ENCODE results near the gene PEMT. TPM values are rescaled to one million over a fixed set of nuclear protein-coding genes. Genes with fewer than 3 reads are reported as not detected.

PEMT gene
- total RNA-seq, 2 experiments from 2014 or later: 11.4 to 12.0 TPM

GRCh38 chr17:17503566-17504130, 87.9 kb downstream of the PEMT start:
- ATAC-seq (ENCODE audit: poor library complexity): no peak
- H3K4me1 Mint-ChIP-seq (ENCODE audit: low read depth): no peaks in the 10 kb centered on the region
- POLR2A ChIA-PET: no interaction called here
- H3K36me3 ChIP-seq (ENCODE audit: insufficient read depth, low read length): no peaks in the 10 kb centered on the region
- no peak overlapping the region for H3K27ac Mint-ChIP-seq
- no peaks in the 10 kb centered on the region for H3K36me3 Mint-ChIP-seq (ENCODE audit: low read depth)
- H3K9me3 Mint-ChIP-seq: no peaks in the 10 kb centered on the region
- peaks cover 6% of the 10 kb centered on the region for H3K27me3 Mint-ChIP-seq
- H3K4me1 ChIP-seq (ENCODE audit: insufficient read depth, low read length): no peaks in the 10 kb centered on the region
- intact Hi-C loops (cut with DNase I, micrococcal nuclease): loop anchor here in 1 of 2 experiments (5.0 kb wide), 1 partner anchor 64 kb away; no protein-coding TSS in a partner anchor
- no peak for DNase-seq
- CTCF ChIA-PET: no interaction called here
- peaks cover 0 to 3% of the 10 kb centered on the region in 2 experiments for H3K27me3 ChIP-seq (ENCODE audit: control insufficient read depth in 1 of 2, insufficient read depth in 2 of 2, low read length in 2 of 2)
- no peaks in the 10 kb centered on the region for H3K9me3 ChIP-seq (ENCODE audit: control insufficient read depth in 1 of 2, insufficient read depth in 1 of 2, low read length in 2 of 2)
- no peak overlapping the region for H3K27ac ChIP-seq (ENCODE audit: low read depth in 1 of 2, low read length in 2 of 2)
- no peak overlapping the region for H3K4me3 ChIP-seq (ENCODE audit: low read length)
- no peak for TF ChIP-seq CTCF (IDR thresholded peaks at IDR 0.05)
- H3K4me3 Mint-ChIP-seq: no peak overlapping the region

- ChIA-PET POLR2A (no interaction called here), CTCF (no interaction called here)
- TF ChIP-seq CTCF (IDR thresholded peaks at IDR 0.05): no peak
- H3K4me3 Mint-ChIP-seq: no peak overlapping the region
- H3K27ac Mint-ChIP-seq: no peak overlapping the region
- H3K27me3 Mint-ChIP-seq: peaks cover 6% of the 10 kb centered on the region
- H3K9me3 ChIP-seq (ENCODE audit: control insufficient read depth in 1 of 2, insufficient read depth in 1 of 2, low read length in 2 of 2): no peaks in the 10 kb centered on the region
- H3K36me3 Mint-ChIP-seq (ENCODE audit: low read depth): no peaks in the 10 kb centered on the region
- ATAC-seq (ENCODE audit: poor library complexity) (no peak), DNase-seq (no peak)
- intact Hi-C loops (cut with DNase I, micrococcal nuclease): loop anchor here in 1 of 2 experiments (5.0 kb wide), 1 partner anchor 64 kb away; no protein-coding TSS in a partner anchor
- H3K4me1 ChIP-seq (ENCODE audit: insufficient read depth, low read length): no peaks in the 10 kb centered on the region
- H3K4me3 ChIP-seq (ENCODE audit: low read length): no peak overlapping the region
- H3K9me3 Mint-ChIP-seq: no peaks in the 10 kb centered on the region
- no peaks in the 10 kb centered on the region for H3K36me3 ChIP-seq (ENCODE audit: insufficient read depth, low read length)
- no peaks in the 10 kb centered on the region for H3K4me1 Mint-ChIP-seq (ENCODE audit: low read depth)
- peaks cover 0 to 4% of the 10 kb centered on the region in 2 experiments for H3K27me3 ChIP-seq (ENCODE audit: control insufficient read depth in 1 of 2, insufficient read depth in 2 of 2, low read length in 2 of 2)
- H3K27ac ChIP-seq (ENCODE audit: low read depth in 1 of 2, low read length in 2 of 2): no peak overlapping the region
Observed at GRCh38 chr17:17502741-17503565, 88.6 kb downstream of the PEMT start.

DNA sequence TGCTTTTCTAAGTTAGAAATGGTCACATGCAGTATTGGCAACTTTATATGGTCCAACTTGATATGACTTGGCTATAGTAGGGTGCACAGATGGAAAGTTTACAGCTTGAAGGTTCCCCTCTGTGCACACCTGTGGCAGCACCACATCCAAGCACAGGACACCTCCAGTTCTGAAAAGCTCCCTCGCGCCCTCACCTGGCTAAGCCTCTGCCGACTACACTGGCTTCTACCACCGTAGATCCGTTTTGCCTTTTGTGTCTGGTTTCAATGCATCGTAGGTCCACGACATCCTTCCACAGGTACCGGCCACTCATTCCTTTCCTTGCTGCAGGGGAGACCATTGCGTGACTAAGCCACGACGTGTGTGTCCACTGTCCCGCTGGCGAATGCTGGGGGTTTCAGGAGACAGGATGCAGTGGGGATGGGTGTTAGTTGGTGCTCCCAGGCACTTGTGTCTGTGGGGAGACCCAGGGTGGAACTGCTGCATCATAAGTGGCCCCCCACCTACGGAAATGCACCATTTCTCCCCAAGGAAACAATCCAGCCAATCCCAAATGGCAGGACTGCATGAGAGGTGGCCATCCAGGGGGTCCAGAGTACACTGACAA, 90.4 kb downstream of the PEMT start:
- intact Hi-C loops (cut with DNase I, micrococcal nuclease): loop anchor here in 1 of 2 experiments (5.0 kb wide), 1 partner anchor 66 kb away; no protein-coding TSS in a partner anchor
- ATAC-seq (ENCODE audit: poor library complexity): no peak
- H3K4me3 ChIP-seq (ENCODE audit: low read length): no peak overlapping the region
- peaks cover 6% of the 10 kb centered on the region for H3K27me3 Mint-ChIP-seq
- no peaks in the 10 kb centered on the region for H3K36me3 Mint-ChIP-seq (ENCODE audit: low read depth)
- H3K9me3 ChIP-seq (ENCODE audit: control insufficient read depth in 1 of 2, insufficient read depth in 1 of 2, low read length in 2 of 2): no peaks in the 10 kb centered on the region
- H3K27me3 ChIP-seq (ENCODE audit: control insufficient read depth in 1 of 2, insufficient read depth in 2 of 2, low read length in 2 of 2): peaks cover 0 to 4% of the 10 kb centered on the region in 2 experiments
- no peaks in the 10 kb centered on the region for H3K9me3 Mint-ChIP-seq
- DNase-seq: peak in 3 of 14 experiments; percentile 28 to 51 (median 44)
- no peaks in the 10 kb centered on the region for H3K4me1 Mint-ChIP-seq (ENCODE audit: low read depth)
- H3K4me1 ChIP-seq (ENCODE audit: insufficient read depth, low read length): peaks cover 11% of the 10 kb centered on the region
- no peak overlapping the region for H3K27ac ChIP-seq (ENCODE audit: low read depth in 1 of 2, low read length in 2 of 2)
- TF ChIP-seq CTCF (IDR thresholded peaks at IDR 0.05): no peak
- H3K4me3 Mint-ChIP-seq: no peak overlapping the region
- no peaks in the 10 kb centered on the region for H3K36me3 ChIP-seq (ENCODE audit: insufficient read depth, low read length)
- POLR2A ChIA-PET: no interaction called here
- no peak overlapping the region for H3K27ac Mint-ChIP-seq
- CTCF ChIA-PET: no interaction called here

All from CD4-positive, alpha-beta T cell (primary cell).